ENCODE measurements around the gene PIPOX. TPM values are rescaled to one million over a fixed set of nuclear protein-coding genes. Genes with fewer than 3 reads are reported as not detected.

The PIPOX gene
- total RNA-seq, 1 donor from 2014 or later = 4.1 TPM

GRCh38 chr17:29091606-29092289 lies 48.8 kb downstream of the PIPOX start:
- Mint-ChIP-seq H3K4me1 (no peaks in the 10 kb centered on the region), H3K4me3 (no peak overlapping the region), H3K27ac (no peak overlapping the region), H3K36me3 (peaks cover 32% of the 10 kb centered on the region), H3K9me3 (no peaks in the 10 kb centered on the region), H3K27me3 (ENCODE audit: low read depth) (no peaks in the 10 kb centered on the region)
- no peak for TF ChIP-seq CTCF (IDR thresholded peaks at IDR 0.05; ENCODE audit: unreplicated experiment)
- no peak for DNase-seq (ENCODE audit: low spot score in 2 of 2, unreplicated experiment in 2 of 2)

- no peak for DNase-seq (ENCODE audit: low spot score in 2 of 2, unreplicated experiment in 2 of 2)
- H3K36me3 Mint-ChIP-seq = peaks cover 30% of the 10 kb centered on the region
- H3K27ac Mint-ChIP-seq = no peak overlapping the region
- no peaks in the 10 kb centered on the region for H3K27me3 Mint-ChIP-seq (ENCODE audit: low read depth)
- no peaks in the 10 kb centered on the region for H3K9me3 Mint-ChIP-seq
- no peaks in the 10 kb centered on the region for H3K4me1 Mint-ChIP-seq
- no peak for TF ChIP-seq CTCF (IDR thresholded peaks at IDR 0.05; ENCODE audit: unreplicated experiment)
- no peak overlapping the region for H3K4me3 Mint-ChIP-seq
Observed at GRCh38 chr17:29093090-29093871, 50.3 kb downstream of the PIPOX start.

- Mint-ChIP-seq H3K4me3 (no peak overlapping the region), H3K36me3 (peaks cover 28% of the 10 kb centered on the region), H3K27ac (no peak overlapping the region), H3K9me3 (no peaks in the 10 kb centered on the region), H3K27me3 (ENCODE audit: low read depth) (no peaks in the 10 kb centered on the region), H3K4me1 (no peaks in the 10 kb centered on the region)
- DNase-seq (ENCODE audit: low spot score in 2 of 2, unreplicated experiment in 2 of 2) = no peak
- TF ChIP-seq CTCF (IDR thresholded peaks at IDR 0.05; ENCODE audit: unreplicated experiment) = no peak
Observed at GRCh38 chr17:29094101-29094708, 51.3 kb downstream of the PIPOX start.

- DNase-seq (ENCODE audit: low spot score in 2 of 2, unreplicated experiment in 2 of 2) = no peak
- Mint-ChIP-seq H3K4me1 (peaks cover 8% of the 10 kb centered on the region), H3K4me3 (no peak overlapping the region), H3K27ac (no peak overlapping the region), H3K27me3 (ENCODE audit: low read depth) (no peaks in the 10 kb centered on the region), H3K9me3 (no peaks in the 10 kb centered on the region), H3K36me3 (peaks cover 23% of the 10 kb centered on the region)
- TF ChIP-seq CTCF (IDR thresholded peaks at IDR 0.05; ENCODE audit: unreplicated experiment) = no peak
Observed at GRCh38 chr17:29095439-29095838, 52.5 kb downstream of the PIPOX start.

GRCh38 chr17:29096094-29096493 lies 53.2 kb downstream of the PIPOX start:
- Mint-ChIP-seq H3K9me3 (no peaks in the 10 kb centered on the region), H3K4me3 (no peak overlapping the region), H3K36me3 (peaks cover 21% of the 10 kb centered on the region), H3K27ac (no peak overlapping the region), H3K27me3 (ENCODE audit: low read depth) (no peaks in the 10 kb centered on the region), H3K4me1 (peaks cover 8% of the 10 kb centered on the region)
- no peak for TF ChIP-seq CTCF (IDR thresholded peaks at IDR 0.05; ENCODE audit: unreplicated experiment)
- DNase-seq (ENCODE audit: low spot score in 2 of 2, unreplicated experiment in 2 of 2) = no peak
